HCEC 1CT (cell line): ENCODE results near the gene TBC1D14.

Source experiments
- DNase-seq: peaks from one replicate; pipeline ENCODE4 v3.0.0-alpha.2; 2017

TBC1D14 gene

DNA sequence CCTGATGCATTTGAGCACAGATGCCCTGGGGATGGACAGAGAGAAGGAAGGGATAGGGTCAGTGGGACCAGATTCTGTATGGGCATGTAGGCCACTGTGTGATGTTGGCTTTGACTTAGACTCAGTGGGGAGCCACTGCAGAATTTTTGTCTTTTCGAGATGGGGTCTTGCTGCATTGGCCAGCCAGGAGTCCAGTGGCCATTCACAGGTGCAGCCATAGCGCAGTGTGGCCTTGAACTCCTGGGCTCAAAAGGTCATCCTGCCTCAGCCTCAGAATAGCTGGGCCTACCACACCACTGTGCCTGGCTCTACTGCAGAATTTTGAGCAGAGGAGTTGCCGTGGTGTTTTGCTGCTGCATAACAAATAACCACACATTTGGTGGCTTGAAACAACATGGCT, 22.8 kb downstream of the TBC1D14 start:
- DNase-seq = no peak

DNA sequence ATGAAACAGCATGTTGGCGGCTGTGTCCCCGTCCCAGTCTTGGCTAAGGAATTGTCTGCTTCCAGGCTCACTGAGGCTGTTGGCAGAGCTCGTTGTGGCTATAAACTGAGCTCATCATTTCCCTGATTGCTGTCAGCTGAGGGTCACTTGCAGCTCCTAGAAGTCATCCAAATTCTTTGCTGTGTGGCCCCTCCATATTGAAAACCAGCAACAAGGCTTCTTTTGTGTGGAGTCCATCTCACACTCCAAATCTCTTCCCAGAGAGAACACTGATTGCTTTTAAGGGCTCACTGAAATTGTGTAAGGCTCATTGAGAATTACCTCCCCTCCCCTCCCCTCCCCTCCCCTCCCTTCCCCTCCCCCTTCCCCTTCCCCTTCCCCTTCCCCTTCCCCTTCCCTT, 23.3 kb downstream of the TBC1D14 start:
- DNase-seq = no peak

DNA sequence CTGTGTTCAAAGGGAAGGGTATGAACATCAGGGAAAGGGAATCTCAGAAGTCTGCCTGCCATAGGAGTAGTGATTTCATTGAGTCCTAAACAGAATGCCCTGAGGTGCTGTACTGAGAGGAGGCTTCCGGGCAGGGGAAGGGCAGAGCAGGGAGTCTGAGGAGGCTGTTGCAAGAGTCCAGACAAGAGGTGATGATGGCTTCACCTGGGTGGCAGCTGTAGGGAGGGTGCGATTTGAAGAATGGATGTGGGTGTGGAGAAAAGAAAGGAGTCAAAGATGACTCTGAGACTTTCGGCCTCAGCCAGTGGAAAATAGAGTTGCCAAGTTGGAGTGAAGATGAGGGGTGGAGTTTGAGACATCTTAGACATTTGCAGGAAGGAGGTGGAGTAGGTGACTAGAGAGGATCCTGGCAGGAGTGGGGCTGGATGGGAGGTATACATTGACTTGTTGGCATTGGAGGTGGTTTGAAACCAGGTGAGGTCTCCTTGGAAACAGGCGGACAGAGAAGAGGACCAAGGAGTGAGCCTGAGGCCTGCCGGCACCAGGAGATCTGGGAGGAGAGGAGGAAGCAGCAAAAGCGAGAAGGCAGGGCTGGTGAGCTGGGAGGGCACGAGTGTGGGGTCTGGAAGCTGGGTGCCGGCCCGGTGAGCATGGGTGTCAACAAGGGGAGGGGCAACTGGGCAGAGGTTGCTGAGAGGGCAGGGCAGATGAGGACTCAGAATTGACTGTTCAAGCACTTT, 24.2 kb downstream of the TBC1D14 start:
- no peak for DNase-seq

DNA sequence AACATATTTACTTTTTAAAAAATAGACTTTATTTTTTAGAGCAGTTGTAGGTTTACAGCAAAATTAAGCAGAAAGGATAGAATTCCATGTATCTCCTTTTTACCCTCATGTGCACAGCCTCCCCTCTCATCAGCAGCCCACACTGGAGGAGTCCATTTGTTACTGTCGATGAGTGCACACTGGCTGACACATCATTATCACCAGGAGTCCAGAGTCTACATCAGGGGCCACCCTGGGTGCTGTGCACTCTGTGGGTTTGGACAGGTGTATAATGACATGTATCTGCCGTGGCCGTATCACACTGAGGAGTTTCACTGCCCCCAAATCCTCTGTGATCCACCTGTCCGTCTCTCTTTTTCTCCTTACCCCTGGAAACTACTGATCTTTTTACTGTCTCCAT, 26.3 kb downstream of the TBC1D14 start:
- DNase-seq = no peak

DNA sequence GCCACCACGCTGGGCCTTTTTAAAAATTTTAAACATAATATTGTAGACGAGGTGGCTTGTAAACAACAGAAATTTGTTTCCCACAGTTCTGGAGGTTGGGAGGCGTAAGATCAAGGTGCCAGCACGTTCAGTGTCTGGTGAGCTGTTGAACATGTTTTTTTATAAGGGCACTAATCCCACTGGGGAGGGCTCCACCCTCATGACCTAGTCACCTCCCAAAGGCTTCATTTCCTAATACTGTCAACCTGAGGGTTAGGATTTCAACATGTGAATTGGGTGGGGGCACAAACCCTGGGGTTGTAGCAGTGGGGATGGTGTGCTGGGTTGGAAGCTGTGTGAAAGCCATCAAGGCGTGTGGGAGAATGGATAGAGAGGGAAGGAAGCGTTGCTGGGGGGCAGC, 27.6 kb downstream of the TBC1D14 start:
- DNase-seq = no peak

DNA sequence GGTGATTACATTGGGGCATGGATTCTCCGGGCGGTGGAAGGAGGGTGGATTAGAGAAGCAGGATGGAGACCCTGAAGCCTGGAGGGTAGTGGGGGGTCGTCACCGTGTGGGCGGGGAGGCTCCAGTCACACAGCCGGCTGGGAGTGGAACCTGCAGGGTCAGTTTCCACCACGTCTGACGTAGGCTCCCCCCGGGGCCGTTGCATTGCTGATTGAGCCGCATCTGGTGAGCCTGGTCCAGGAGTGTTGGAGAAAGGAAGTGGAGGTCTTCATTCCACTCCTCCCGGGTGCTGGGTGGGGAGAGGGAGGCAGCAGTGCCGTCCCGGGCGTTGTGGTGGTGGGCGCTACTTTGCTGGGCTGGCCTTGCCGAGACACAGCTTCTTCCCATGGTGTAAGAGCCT, 28.1 kb downstream of the TBC1D14 start:
- no peak for DNase-seq

DNA sequence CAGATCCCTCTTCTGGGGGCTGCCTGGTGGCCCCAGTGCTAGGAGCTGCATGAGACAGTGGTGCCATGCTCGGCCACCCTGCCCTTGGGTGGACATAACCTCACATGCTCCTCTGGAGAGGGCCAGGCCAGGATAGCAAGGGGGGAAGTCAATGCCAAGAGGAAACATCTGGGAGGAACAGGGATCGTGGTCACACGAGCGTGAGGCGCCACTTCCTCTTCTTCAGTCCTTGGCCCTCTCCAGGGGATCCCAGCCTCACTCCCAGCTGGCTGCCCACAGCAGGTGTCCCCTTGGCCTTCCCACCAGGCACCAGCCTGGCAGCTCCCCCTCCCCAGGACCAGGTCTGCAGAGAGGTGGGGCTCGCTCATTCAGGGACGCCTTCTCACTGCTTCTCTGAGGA, 28.6 kb downstream of the TBC1D14 start:
- no peak for DNase-seq

DNA sequence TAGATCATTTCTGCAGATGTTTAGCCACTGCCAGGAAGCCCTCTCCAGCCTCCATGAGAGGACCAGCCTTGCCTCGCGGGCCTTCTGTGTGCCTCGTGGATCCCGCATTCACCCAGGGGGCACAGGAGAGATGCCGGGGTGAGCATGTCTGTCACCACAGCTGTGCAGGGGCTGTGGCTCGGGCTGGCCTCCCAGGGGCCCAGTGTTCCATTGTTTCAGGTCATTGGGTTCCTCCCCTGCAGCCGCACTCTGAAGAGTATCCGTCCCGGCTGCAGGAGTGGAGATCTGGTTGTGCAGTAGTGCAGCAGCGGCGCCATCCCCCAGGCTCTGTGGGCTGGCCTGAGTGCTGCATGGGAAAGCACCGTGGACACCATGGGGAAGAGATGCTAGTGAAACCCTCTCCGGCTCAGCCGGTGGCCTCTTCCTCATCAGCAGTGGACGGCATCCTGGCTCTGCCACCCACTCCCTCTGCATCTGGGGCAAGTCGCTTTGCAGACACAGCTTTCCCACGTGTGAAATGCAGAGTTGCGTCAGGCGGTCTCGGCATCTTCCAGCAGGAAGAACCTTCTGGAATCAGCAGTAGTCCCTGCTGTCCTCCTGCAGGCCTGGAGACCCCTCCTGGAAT, 29.1 kb downstream of the TBC1D14 start:
- DNase-seq = no peak

DNA sequence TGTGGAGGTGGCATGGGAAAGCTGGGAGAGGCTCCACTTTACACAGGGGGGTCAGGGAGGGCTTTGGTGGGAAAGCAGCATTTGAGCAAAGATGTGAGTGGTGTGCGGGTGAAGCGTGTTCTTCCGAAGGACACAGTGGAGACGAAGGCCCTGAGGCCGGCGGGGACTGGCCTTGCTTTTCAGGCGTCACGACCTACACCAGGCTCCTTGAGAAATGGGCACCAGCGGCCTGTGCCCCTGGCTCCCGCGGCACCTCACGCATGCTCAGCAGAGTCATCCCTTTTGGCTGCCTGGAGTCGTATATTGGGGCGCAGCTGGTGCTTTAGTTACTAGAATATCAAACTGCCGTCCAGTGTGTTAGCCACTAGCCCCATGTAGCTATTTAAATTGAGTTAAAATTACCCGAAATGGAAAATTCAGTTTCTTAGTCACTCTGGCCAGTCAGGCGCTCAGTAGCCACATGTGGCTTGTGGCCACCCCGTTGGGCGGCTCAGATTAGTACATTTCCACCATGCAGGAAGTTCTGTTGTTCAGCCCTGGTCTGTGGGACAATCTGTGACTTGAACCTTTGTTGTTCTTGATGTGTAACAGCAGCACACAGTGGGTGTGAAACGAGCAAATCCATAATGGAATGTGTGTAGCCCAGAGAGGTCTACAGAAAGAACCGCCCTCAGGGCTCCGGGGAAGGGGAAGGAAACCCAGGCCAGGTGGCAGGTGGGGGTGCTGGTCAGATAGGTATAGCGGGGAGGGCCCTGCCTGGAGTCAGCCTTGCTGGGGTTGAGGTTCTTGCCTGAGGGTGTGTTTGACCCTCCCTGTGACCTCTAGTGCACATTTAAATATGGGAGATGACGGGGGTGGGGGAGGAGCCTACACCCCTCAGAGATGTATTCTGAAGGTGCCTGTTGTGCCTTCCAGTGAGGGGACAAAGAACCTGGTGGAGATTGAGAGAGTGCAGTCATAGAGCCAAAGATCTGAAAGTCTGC, 30.4 kb downstream of the TBC1D14 start:
- DNase-seq = peak; percentile 3

DNA sequence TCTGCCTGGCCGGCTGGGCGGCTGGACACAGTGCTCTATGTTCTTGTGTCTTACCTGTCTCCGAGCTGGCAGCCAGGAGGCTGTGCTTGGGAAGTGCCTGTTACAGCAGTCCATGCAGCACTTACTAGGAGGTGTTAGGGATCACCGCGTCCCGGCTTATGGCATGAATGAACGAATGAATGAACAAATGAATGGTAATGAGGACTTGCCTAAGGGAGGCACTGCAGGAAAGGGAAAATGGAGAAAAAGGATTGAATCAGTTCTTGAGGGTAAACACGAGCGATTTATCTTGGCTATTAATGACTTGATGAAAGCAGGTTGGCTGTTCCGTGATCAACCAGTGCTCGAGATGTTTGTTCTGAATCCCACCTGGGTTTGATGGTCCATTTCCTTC, 31.1 kb downstream of the TBC1D14 start:
- DNase-seq = no peak

DNA sequence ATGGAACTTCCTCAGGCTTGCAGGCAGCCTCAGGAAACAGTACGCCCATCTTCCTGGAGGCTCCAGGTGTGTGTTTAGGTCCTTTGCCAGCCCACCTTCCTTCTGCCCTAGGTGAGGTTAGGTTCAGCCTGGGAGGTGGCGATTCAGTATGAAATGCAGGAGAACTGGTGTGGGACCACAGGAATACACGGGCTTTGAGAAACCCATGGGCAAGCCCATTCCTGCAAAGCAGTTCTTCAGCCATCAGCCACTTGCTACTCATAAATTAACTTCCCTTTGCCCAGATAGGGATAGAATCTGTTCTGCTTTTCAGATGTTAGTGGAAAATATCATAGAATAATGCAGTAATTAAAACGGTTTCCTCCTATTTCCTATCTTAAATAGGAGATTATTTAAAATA, 32.2 kb downstream of the TBC1D14 start:
- no peak for DNase-seq

DNA sequence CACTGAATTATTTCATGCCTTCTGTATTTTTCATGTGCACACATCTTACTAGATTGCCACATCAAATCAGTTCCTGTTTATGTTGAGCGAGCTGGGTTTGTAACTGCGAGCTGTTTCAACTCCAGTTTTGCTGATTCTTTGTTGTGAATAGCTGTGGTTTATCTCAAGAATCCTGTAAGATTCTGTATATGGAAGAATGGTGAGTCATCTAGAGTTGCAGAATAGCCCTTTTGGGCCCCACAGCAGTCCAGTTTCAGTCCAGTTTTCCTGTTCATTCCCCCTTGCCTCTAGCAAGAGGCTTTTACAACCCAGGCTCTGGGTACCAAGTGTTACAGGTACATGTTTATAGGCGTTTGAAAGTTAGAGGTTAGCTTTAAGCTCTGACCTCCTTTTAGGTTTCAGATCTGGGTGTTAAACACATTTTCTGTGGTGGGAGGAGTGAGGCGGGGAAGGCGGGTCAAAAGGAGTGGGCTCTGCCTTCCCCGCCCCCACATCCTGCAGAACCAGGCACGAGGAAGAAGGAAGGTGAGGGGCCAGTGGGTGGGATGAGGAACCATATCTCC, 32.7 kb downstream of the TBC1D14 start:
- peak; percentile 92 for DNase-seq

DNA sequence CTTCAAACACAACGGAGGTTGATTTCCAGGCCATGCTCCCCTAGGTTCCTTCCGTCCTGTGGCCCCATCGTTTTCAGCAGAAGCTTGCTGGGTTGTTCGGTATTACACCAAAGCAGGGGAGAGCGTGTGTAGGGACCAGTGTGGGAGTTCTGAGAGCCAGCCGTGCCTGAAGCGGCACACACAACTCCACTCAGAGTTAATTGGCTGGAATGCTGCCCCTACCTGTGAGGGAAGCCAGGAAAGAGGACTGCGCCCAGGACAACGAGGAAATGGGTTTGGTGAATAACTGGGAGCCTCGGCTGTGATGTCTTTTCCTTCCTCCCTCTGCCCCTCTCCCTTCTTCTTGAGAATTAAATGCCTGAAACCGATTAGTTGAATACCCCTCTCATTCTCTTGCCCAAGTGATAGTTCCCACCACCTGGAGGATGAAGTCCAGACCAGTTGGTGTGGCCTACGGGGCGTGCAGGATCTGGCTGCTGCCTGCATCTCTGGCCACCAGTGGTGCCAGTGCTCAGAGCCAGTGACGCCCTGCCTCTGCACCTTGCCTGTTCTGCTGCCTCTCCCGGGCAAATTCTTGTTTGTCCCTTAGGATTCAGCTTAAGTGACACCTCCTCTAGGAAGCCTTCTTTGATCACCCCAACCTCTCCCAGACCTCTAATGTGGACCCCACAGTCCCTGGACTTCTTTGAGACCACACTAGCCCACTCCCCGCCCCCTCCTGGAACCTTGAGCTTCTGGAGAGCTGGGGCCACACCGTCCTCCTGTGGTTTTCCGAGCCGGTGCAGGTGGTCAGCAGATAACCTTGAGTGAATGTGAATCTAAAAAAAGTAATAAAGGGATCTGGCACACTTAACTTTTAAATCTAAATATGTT, 33.6 kb downstream of the TBC1D14 start:
- DNase-seq = no peak

DNA sequence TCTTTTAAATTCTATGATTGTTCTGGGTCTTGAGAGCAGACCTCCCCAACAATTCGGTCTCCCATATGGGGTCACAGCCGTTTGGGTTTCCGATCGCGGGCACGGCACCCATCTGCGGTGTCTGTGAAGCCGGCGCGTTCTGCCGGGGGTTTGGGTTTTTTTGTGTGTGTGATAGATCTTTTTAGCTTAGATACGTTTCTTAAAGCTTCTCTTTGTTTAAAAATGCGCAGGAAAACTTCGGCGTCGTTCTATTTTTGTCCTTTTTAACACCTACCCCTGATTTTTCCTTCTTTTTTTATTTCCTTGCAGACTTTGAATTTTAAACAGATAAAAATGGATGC, 34.2 kb downstream of the TBC1D14 start:
- DNase-seq = no peak

DNA sequence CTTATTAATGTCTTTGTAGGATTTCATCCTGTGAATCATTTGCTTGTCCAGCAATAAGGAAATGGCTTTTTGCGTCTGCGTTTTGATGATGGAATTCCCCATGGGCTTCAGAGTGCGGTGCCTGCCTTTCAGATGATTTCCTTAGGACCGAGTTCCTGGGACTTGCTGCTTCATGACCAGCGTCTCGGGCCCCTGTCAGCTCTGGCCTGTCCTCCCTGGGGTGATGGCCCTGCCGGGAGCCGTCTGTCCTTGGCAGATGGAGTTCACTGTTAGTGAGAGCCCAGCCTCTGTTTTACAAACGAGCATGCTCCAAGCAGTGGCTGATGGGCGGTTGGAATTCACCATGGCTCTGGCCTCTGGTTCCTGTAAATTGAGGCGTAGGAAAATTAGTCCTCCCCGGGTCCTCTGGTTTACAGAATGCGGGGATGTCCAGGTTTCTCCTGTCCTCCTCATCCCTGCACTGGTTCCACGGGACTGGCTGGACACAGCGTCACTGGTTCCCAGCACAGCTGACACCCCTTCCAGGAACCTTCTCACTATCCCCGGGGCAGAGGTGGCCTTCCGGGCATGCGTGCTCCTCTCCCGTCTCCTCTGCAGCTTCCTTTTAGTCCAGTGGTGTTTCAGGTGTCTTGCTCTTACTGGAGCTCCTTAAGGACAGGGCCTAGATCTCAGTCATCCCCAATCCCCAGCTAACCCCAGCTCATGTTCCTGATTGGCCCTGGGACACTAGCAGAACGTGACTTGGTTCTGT, 34.9 kb downstream of the TBC1D14 start:
- DNase-seq = no peak

DNA sequence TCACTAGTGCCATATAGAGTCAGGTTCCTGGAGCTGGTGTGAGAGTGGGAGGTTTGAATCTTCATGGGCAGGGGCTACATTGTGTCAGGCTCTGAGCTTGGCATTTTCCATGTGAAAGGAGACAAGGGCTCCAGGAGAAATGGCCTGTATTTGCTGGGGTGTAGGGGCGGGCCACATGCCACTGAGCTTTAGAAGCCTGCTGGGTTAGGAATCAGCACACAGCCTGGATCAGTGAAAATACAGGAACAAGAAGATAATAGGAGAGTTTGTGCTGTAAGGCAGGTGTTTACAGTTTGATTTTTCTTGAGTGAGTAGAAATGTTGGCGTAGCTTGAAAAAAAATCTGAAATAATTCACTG, 35.4 kb downstream of the TBC1D14 start:
- DNase-seq = no peak

DNA sequence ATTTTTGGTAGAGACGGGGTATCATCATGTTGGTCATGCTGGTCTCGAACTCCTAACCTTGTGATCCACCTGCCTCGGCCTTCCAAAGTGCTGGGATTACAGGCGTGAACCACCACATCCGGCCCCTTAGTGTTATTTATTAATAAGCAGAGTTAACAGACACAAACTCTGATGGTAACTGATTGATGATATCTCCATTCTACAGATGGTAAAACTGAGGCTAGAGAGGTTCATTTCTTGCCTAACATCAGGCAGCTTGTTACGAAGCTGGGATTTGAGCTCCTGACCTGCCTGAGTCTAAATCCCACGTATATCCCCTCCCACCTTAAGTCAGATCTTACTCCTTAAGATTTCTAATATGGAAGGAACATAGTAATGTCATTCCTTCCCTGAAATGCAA, 36.9 kb downstream of the TBC1D14 start:
- DNase-seq = no peak

DNA sequence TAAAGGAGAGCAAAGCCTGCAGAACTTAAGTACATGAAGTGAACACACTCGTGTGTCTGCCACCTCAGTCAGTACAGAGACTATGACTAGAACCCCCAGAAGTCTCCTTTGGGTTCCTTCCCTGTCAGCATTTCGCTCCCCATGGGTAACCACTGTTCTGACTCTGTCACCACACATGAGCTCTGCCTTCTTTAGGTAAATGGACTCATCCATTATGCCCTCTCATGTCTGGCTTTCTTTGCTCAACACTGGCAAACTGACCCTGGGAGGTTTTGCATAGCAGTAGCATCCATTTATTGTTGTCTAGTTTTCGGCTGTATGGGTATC, 38.5 kb downstream of the TBC1D14 start:
- DNase-seq = no peak

DNA sequence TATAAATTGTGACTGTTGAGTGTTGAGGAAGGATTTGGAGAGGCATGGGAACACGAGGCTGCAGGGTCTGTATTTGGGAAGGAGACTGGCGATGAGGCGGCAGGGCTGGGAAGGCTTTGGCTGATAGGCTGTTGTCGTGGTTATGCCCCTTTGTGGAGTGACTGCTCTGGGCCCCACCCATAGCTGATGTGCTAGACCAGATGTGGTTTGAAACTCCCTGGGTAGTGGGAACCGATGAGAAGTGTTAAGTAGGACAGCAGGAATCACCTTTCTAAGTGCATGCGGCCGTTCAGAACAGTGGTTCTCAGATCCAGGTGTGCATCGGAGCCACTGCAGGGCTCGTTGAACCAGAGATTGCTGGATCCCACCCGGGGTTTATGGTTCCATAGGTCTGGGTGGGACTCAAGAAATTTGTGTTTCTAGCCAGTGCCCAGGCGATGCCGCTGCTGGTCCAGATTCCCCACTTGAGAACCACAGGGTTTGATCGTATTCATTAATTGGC, 42.3 kb downstream of the TBC1D14 start:
- no peak for DNase-seq

DNA sequence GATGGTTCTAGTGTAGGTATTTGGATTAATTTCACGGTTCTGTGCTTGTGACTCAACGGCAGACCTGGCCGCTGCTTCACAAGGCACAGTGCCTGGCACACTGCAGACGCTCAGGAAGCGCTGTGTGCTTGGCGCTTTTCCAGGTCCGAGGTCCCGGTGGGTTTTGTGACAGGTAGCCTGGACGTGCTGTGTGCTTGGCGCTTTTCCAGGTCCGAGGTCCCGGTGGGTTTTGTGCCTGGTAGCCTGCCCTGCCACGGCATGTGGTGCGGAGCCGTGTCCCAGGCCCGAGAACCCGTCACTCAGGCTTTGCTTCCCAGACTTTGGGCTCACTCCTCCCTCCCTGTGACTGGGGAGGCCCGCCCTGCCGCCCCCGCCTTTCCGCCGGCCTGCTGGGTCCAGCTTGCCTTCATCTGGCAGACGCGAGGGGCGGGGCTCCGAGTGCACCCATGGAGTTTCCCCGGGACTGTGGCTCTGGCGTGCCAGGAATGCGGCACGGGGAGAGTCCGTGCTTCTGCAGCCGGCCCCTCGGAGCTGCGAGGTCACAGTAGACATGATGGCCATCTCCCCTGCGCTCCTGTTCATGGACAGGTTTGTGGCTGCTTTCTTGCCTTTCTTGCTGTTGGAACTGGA, 44.2 kb downstream of the TBC1D14 start:
- DNase-seq = peak; percentile 68

DNA sequence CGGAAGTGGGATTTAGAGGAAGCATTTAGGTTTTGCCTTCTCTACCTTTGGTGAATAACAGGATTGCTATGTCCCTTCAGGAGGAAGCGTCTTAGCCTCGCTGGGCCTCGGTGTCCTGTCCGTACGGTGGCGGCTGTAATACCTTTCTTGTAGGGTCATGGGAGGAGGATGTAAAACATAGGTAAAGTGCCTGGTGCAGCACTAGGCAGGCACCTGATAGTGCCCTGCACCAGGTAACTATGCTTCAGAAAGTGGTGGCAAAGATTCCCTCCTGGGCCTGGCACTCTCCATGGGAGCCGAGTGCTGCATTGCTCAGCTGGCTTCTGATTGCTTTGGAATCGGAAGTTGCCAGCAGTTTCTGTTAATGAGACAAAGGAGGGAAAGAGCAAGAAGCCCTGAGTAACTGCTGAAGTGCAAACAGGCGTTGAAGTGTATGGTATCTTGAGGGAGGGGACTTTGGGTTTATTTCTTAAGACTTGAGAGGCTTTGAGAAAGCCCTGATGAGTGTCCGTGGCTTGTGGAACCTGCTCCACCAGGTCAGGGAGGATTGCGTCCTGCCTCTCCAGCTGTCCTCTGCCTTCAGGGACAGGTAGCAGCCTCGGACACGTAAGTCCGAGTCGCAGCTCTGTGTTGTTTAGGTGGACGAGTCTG, 45.8 kb downstream of the TBC1D14 start:
- DNase-seq = no peak
